ENCODE measurements around the gene COL17A1. TPM values are rescaled to one million over a fixed set of nuclear protein-coding genes. Genes with fewer than 3 reads are reported as not detected.

The COL17A1 gene
- total RNA-seq, 2 donors from 2014 or later: 115 to 249 TPM

DNA sequence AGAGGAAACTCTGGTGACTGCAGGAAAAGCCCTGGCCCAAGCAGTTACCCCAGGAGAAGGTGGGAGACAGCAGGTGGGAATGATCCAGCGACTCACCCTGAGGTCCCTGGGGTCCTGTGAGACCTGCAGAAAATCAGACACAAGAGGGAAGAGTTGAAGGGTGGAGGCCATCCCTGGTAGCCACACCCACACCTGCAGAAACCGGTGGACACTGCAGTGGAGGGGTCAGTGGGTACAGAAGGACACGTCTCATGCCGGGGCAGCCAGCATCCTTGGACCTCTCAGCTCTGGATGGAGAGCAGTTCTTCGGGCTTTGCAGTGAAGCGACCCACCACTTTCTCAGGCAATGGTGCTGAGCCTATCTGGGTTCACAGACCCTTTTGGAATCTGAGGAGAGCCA is 39.0 kb downstream of the COL17A1 start:
- TF ChIP-seq, protein P1, sequence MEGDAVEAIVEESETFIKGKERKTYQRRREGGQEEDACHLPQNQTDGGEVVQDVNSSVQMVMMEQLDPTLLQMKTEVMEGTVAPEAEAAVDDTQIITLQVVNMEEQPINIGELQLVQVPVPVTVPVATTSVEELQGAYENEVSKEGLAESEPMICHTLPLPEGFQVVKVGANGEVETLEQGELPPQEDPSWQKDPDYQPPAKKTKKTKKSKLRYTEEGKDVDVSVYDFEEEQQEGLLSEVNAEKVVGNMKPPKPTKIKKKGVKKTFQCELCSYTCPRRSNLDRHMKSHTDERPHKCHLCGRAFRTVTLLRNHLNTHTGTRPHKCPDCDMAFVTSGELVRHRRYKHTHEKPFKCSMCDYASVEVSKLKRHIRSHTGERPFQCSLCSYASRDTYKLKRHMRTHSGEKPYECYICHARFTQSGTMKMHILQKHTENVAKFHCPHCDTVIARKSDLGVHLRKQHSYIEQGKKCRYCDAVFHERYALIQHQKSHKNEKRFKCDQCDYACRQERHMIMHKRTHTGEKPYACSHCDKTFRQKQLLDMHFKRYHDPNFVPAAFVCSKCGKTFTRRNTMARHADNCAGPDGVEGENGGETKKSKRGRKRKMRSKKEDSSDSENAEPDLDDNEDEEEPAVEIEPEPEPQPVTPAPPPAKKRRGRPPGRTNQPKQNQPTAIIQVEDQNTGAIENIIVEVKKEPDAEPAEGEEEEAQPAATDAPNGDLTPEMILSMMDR (IDR thresholded peaks at IDR 0.05): no peak

DNA sequence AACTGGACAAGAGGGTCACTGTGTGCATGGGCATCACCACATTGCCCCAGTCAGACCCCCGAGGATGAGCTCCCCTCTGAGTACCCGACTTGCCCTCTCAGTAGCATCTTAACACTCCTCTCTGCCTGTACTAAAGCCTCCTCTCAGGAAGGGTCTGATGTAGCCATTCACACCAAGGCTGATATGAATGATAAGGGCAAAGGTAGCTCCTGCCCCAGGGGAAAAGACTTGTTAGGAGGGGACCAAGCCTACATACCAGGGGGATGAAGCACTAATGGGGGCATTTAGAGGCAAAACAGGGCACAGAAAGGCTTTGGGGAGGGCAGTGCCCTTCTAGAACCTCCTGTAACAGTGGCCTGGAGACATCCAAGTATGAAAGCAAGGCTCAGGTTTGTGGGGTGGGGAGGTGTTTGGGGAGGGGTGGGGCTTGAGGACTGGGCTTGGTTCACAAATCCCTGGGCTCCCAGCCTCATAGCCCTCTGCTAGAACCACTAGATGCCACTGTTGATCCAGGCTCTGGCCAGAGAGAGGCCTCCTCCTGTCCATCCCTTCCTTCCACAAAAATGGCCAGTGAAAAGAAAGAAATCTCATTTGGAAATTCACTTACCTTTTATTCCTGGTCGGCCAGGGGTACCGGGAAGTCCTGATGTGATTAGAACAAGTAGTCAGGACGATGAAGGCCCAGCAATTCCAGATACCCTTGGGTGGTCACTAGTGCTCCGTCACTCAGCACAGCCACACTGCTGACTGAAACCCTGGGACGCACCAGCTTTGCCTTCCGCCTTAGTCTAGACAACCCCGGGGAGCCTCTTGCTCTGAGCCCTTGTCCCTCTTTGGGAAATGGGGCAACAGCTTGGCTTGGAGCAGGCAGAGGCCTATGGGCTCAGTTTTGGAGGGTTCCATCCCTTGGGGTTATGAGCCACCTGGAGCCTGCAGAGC is 40.3 kb downstream of the COL17A1 start:
- intact Hi-C loops (cut with DNase I): loop anchor here (5.0 to 10.0 kb wide), 2 partner anchors 79 to 172 kb away; partner anchors contain the start of gene SFR1
- TF ChIP-seq, protein P1 (IDR thresholded peaks at IDR 0.05): peak; percentile 29
- H3K9me3 ChIP-seq: no peaks in the 10 kb centered on the region

More for the DNA sequence above, 39.0 kb downstream of the COL17A1 start:
- DNase-seq: no peak
- Histone ChIP-seq H3K9ac (ENCODE audit: low read depth in 2 of 2, low read length in 2 of 2) (no peak overlapping the region), H3K27ac (no peak overlapping the region), H3K4me3 (no peak overlapping the region), H3K4me1 (peaks cover 6% of the 10 kb centered on the region), H3K9me3 (no peaks in the 10 kb centered on the region), H3K27me3 (no peaks in the 10 kb centered on the region), H3K36me3 (no peaks in the 10 kb centered on the region)
- intact Hi-C loops (cut with DNase I): loop anchor here (5.0 to 10.0 kb wide), 2 partner anchors 78 to 171 kb away; partner anchors contain the start of gene SFR1

DNA sequence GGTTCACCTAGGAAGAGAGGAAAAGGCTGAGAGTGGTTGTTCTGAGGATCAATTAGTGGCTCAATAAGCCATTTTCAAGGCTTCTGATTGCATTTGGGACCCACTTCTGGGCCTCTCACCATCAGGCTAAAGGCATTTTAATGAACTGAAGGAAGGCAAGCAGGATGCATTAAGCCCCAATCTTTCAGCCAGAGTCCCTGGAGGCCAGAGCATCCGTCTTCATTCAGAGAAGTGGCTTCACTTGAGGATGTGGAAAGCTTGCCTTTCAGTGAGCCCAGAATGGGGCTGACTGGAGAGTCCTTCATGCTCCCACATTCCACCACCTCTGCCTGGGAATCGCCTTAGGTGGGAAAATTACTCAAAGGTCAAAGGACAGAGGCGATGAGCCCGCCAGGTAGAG is 41.8 kb downstream of the COL17A1 start:
- Histone ChIP-seq H3K36me3 (no peaks in the 10 kb centered on the region), H3K27me3 (no peaks in the 10 kb centered on the region), H3K4me3 (no peak overlapping the region), H3K27ac (no peak overlapping the region), H3K9me3 (no peaks in the 10 kb centered on the region), H3K4me1 (peaks cover 1% of the 10 kb centered on the region), H3K9ac (ENCODE audit: low read depth in 2 of 2, low read length in 2 of 2) (no peak overlapping the region)
- DNase-seq: no peak
- TF ChIP-seq, protein P1 (IDR thresholded peaks at IDR 0.05): no peak
- intact Hi-C loops (cut with DNase I): loop anchor here (10.0 kb wide), 1 partner anchor 81 kb away; the partner anchor contains the start of gene SFR1

More for the DNA sequence above, 40.3 kb downstream of the COL17A1 start:
- Histone ChIP-seq H3K9ac (ENCODE audit: low read depth in 2 of 2, low read length in 2 of 2) (no peak overlapping the region), H3K27ac (no peak overlapping the region), H3K4me3 (no peak overlapping the region), H3K36me3 (no peaks in the 10 kb centered on the region), H3K4me1 (peaks cover 6% of the 10 kb centered on the region), H3K27me3 (no peaks in the 10 kb centered on the region)
- DNase-seq: peak; percentile 35

DNA sequence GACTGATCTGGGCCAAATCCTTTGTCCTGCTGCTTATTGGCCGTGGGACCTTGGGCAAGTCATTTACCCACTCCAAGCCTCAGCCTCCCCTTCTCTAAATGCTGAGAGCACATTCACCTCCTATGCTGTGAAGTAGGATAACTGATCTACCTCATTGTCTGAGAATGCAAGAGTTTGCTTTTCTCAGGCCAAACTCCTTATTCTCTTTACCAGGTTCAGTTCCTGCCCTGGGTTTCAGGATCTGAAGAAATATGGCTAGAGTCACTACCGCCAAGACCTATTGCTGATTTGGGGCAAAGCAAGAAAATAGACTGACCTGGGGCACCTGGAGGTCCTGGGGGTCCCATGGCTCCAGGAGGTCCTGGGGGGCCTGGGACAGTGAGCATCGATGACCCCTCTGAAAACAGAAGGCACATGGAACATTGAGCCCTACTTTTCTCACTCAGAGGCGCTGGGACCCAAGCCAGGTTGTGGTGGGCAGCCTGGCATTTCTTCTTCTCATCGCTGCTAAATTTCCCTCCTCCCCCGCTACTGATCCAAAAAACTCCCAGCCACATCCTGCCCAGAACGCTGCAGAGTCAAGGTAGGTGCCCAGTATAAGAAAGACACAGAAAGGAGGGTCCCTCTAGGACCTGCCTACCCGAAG is 42.4 kb downstream of the COL17A1 start:
- intact Hi-C loops (cut with DNase I): loop anchor here (10.0 kb wide), 1 partner anchor 81 kb away; the partner anchor contains the start of gene SFR1
- no peaks in the 10 kb centered on the region for H3K9me3 ChIP-seq
- H3K27ac ChIP-seq: no peak overlapping the region
- H3K36me3 ChIP-seq: no peaks in the 10 kb centered on the region
- no peak for DNase-seq
- H3K27me3 ChIP-seq: no peaks in the 10 kb centered on the region
- no peak overlapping the region for H3K4me3 ChIP-seq
- TF ChIP-seq, protein P1 (IDR thresholded peaks at IDR 0.05): no peak
- H3K9ac ChIP-seq (ENCODE audit: low read depth in 2 of 2, low read length in 2 of 2): no peak overlapping the region
- H3K4me1 ChIP-seq: no peaks in the 10 kb centered on the region

DNA sequence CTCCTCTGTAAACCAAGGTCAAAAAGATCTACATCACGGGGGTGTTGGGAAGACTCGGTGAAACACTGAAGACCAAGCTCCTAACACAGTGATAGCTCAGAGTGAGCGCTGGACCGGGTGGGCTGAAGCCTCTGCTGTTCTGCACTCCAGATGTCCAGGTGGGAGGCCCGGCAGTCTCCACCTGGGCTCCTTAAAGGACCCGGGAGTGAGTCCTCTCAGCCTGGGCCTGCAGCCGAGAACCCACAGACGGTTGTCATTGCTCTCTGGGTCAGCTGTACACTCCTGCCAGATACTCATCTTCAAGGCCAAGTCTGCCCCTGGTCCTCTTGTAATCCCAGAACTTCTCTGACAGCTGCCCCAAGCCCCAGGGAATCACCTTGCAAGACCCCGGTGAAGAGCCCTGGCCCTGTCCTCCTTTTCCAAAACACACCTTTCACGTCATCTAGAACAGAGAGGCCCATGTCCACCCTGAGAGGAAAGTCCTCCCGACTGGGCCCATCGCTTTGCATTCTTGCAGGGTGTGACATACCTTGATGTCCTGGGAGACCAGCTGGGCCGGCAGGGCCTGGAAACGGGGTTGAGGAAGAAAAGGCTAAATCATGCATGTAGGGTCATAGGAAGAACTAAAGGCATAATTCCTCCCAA is 43.7 kb downstream of the COL17A1 start:
- Histone ChIP-seq H3K4me3 (no peak overlapping the region), H3K27me3 (no peaks in the 10 kb centered on the region), H3K36me3 (no peaks in the 10 kb centered on the region), H3K4me1 (no peaks in the 10 kb centered on the region), H3K9me3 (no peaks in the 10 kb centered on the region), H3K27ac (no peak overlapping the region), H3K9ac (ENCODE audit: low read depth in 2 of 2, low read length in 2 of 2) (no peak overlapping the region)
- intact Hi-C loops (cut with DNase I): loop anchor here (10.0 kb wide), 1 partner anchor 83 kb away; the partner anchor contains the start of gene SFR1
- DNase-seq: no peak
- TF ChIP-seq, protein P1 (IDR thresholded peaks at IDR 0.05): no peak

All from colonic mucosa (tissue), 4 donors.